ENCODE results near the gene EFNA5.
A peak's percentile ranks its signal among the peaks of the same experiment; 100 is the strongest.

EFNA5 gene

GRCh38 chr5:107391787-107392186, 278.9 kb downstream of the EFNA5 start:
- DNase-seq (ENCODE audit: low read depth): no peak

GRCh38 chr5:107389775-107390148, 281.0 kb downstream of the EFNA5 start:
- no peak for DNase-seq (ENCODE audit: low read depth)

GRCh38 chr5:107389130-107389774, 281.5 kb downstream of the EFNA5 start:
- peak; percentile 66 for DNase-seq (ENCODE audit: low read depth)

GRCh38 chr5:107388141-107388861, 282.4 kb downstream of the EFNA5 start:
- peak; percentile 66 for DNase-seq (ENCODE audit: low read depth)

- no peak for DNase-seq (ENCODE audit: low read depth)
Measured at GRCh38 chr5:107387526-107388140, 283.1 kb downstream of the EFNA5 start.

GRCh38 chr5:107385708-107386107, 285.0 kb downstream of the EFNA5 start:
- no peak for DNase-seq (ENCODE audit: low read depth)

GRCh38 chr5:107384256-107384655, 286.5 kb downstream of the EFNA5 start:
- DNase-seq (ENCODE audit: low read depth): no peak

- DNase-seq (ENCODE audit: low read depth): no peak
Measured at GRCh38 chr5:107383414-107383813, 287.3 kb downstream of the EFNA5 start.

GRCh38 chr5:107381189-107381856, 289.4 kb downstream of the EFNA5 start:
- peak; percentile 90 for DNase-seq (ENCODE audit: low read depth)

- peak; percentile 13 for DNase-seq (ENCODE audit: low read depth)
Measured at GRCh38 chr5:107380654-107381053, 290.1 kb downstream of the EFNA5 start.

GRCh38 chr5:107378218-107378899, 292.4 kb downstream of the EFNA5 start:
- peak; percentile 67 for DNase-seq (ENCODE audit: low read depth)

- DNase-seq (ENCODE audit: low read depth): no peak
Measured at GRCh38 chr5:107377277-107377609, 293.5 kb downstream of the EFNA5 start.

- DNase-seq (ENCODE audit: low read depth): peak; percentile 63
Measured at GRCh38 chr5:107376546-107377276, 294.0 kb downstream of the EFNA5 start.

- no peak for DNase-seq (ENCODE audit: low read depth)
Measured at GRCh38 chr5:107373549-107374263, 297.0 kb downstream of the EFNA5 start.

- DNase-seq (ENCODE audit: low read depth): no peak
Measured at GRCh38 chr5:107372723-107373450, 297.9 kb downstream of the EFNA5 start.

- DNase-seq (ENCODE audit: low read depth): no peak
Measured at GRCh38 chr5:107370396-107370968, 300.3 kb downstream of the EFNA5 start.

- no peak for DNase-seq (ENCODE audit: low read depth)
Measured at GRCh38 chr5:107369622-107370021, 301.1 kb downstream of the EFNA5 start.

- no peak for DNase-seq (ENCODE audit: low read depth)
Measured at GRCh38 chr5:107368615-107369014, 302.1 kb downstream of the EFNA5 start.

- DNase-seq (ENCODE audit: low read depth): no peak
Measured at GRCh38 chr5:107367939-107368338, 302.8 kb downstream of the EFNA5 start.

- no peak for DNase-seq (ENCODE audit: low read depth)
Measured at GRCh38 chr5:107367480-107367879, 303.3 kb downstream of the EFNA5 start.

Data from ELR (cell line).